Endothelial cell of umbilical vein (primary cell): ENCODE results near the gene CHERP. TPM values are rescaled to one million over a fixed set of nuclear protein-coding genes. Genes with fewer than 3 reads are reported as not detected.

Experiments used
- BruUV-seq: library from RNA; stranded (reverse); fragments of 400-500 nt; replicated peaks from 2 replicates; lab custom pipeline; 2021; lab: Mats Ljungman, UMichigan
- CTCF ChIA-PET: fragments of 300-600, 350-600 bp; sonication (Branson Sonifier 250); formaldehyde crosslinking; loops from one replicate; lab custom pipeline; 2021; ENCODE audit warnings: antibody characterized with exemption, inconsistent platforms; lab: Charles Lee
- POLR2A ChIA-PET: fragments of 300-600, 350-600 bp; sonication (Branson Sonifier 250); formaldehyde crosslinking; loops from one replicate; lab custom pipeline; 2021; ENCODE audit warnings: antibody characterized with exemption, inconsistent platforms; lab: Charles Lee
- DNase-seq: peaks from one replicate; pipeline ENCODE4 v3.0.0-alpha.2; 2011; ENCODE audit warnings: low read depth, low spot score
- FAIRE-seq: peaks from 2 replicates; lab custom pipeline; 2011; peaks lifted over from hg19 to GRCh38; lab: Jason Lieb, UNC
- H2AFZ ChIP-seq: 2 replicates; pipeline ENCODE4 v1.6.0; 2012; ENCODE audit warnings: low read depth, low read length, control low read depth, inconsistent platforms
- H3K27ac ChIP-seq: 2 replicates; pipeline ENCODE4 v1.5.1; 2011; ENCODE audit warnings: low read depth, mild to moderate bottlenecking, control low read depth, low read length, moderate library complexity; ENCODE audit not compliant: insufficient read depth
- H3K27me3 ChIP-seq, 2 experiments: 2 replicates each; pipeline versions ENCODE4 v1.6.0 to v1.6.1; 2011; ENCODE audit warnings: low read length in 2 of 2, mixed read lengths in 1 of 2; ENCODE audit not compliant: control insufficient read depth in 2 of 2, insufficient read depth in 2 of 2
- H3K36me3 ChIP-seq, 2 experiments: 2 replicates in 1 of 2; 3 replicates in 1 of 2; pipeline ENCODE4 v1.5.1; 2011; ENCODE audit warnings: low read length in 2 of 2, mild to moderate bottlenecking in 1 of 2, moderate library complexity in 1 of 2; ENCODE audit not compliant: control insufficient read depth in 2 of 2, insufficient read depth in 2 of 2; ENCODE audit errors: extremely low read depth in 1 of 2
- H3K4me1 ChIP-seq: 3 replicates; pipeline ENCODE4 v1.5.1; 2011; ENCODE audit warnings: mild to moderate bottlenecking, low read length; ENCODE audit not compliant: control insufficient read depth, insufficient read depth; ENCODE audit errors: extremely low read depth
- H3K4me2 ChIP-seq: 2 replicates; pipeline ENCODE4 v1.6.1; 2011; ENCODE audit warnings: low read length, control low read depth, mixed read lengths; ENCODE audit not compliant: insufficient read depth
- H3K4me3 ChIP-seq, 3 experiments: fragments of 200-600 bp in 1 of 3; sonication (generic), shearing (Covaris generic) in 1 of 3; replicated peaks in 1 of 3; 2 replicates each; pipeline ENCODE4 v1.5.1; 2011 to 2016; ENCODE audit warnings: control low read depth in 3 of 3, low read length in 3 of 3, mild to moderate bottlenecking in 2 of 3, inconsistent platforms in 1 of 3, low read depth in 1 of 3, moderate library complexity in 1 of 3; ENCODE audit not compliant: insufficient read depth in 1 of 3
- H3K79me2 ChIP-seq: 2 replicates; pipeline ENCODE4 v1.6.0; 2012; ENCODE audit warnings: low read length, inconsistent platforms; ENCODE audit not compliant: control insufficient read depth, insufficient read depth
- H3K9ac ChIP-seq: replicated peaks from 2 replicates; pipeline ENCODE3; 2011; ENCODE audit warnings: low read length, control low read depth; ENCODE audit not compliant: insufficient read depth; ENCODE audit errors: extremely low read depth
- H3K9me1 ChIP-seq: replicated peaks from 3 replicates; pipeline ENCODE4 v1.6.0; 2011; ENCODE audit warnings: mild to moderate bottlenecking, low read length; ENCODE audit not compliant: control insufficient read depth, insufficient read depth; ENCODE audit errors: extremely low read depth
- H3K9me3 ChIP-seq: replicated peaks from 2 replicates; pipeline ENCODE4 v1.5.1; 2012; ENCODE audit warnings: low read length, inconsistent platforms; ENCODE audit not compliant: control insufficient read depth, insufficient read depth
- H4K20me1 ChIP-seq: replicated peaks from 2 replicates; pipeline ENCODE3; 2011; ENCODE audit warnings: mild to moderate bottlenecking, low read length; ENCODE audit not compliant: control insufficient read depth, insufficient read depth; ENCODE audit errors: extremely low read depth
- EZH2 ChIP-seq: IDR thresholded peaks from 2 replicates; pipeline ENCODE4 v1.6.1; 2012; ENCODE audit warnings: borderline replicate concordance, low read depth, mild to moderate bottlenecking, moderate library complexity, low read length, inconsistent platforms; ENCODE audit not compliant: severe bottlenecking
- FOS ChIP-seq: IDR thresholded peaks from 2 replicates; pipeline ENCODE4 v1.6.1; 2011; ENCODE audit warnings: mild to moderate bottlenecking, low read length, moderate library complexity, borderline replicate concordance; ENCODE audit not compliant: insufficient read depth
- GATA2 ChIP-seq: IDR thresholded peaks from 2 replicates; pipeline ENCODE4 v1.7.0; 2011; ENCODE audit warnings: low read depth, mild to moderate bottlenecking, moderate library complexity, mixed read lengths, low read length; ENCODE audit not compliant: insufficient read length, insufficient read depth
- POLR2A ChIP-seq: IDR thresholded peaks from 2 replicates; pipeline ENCODE4 v1.6.1; 2012; ENCODE audit warnings: low read depth, mild to moderate bottlenecking, control low read depth, low read length
- dilution Hi-C: fragments of 300-500 bp; cut with MboI; formaldehyde crosslinking; loops from one replicate; pipeline ENCODE4 v1.15.0; 2019; ENCODE audit warnings: low sequenced_read_pairs; ENCODE audit not compliant: extremely low pct_ligation_motif_present
- intact Hi-C: fragments of 100-400 bp; cut with micrococcal nuclease; formaldehyde crosslinking; loops from one replicate; pipeline ENCODE4 v1.10.0; 2022
- polyA plus RNA-seq, 4 experiments: library from polyadenylated mRNA; depleted of rRNA in 3 of 4; stranded (reverse) in 3 of 4; unstranded in 1 of 4; fragments of >200 nt; gene quantifications; 2 replicates each; pipeline versions ENCODE4 v1.2.1 to v1.2.3, GENCODE V29; 2011 to 2012; ENCODE audit warnings: missing spikeins in 1 of 4
- total RNA-seq: library from RNA; stranded (reverse); gene quantifications from 2 replicates; pipeline ENCODE4 v1.2.3, GENCODE V29; 2021
- TF ChIP-seq, protein P1 (sequence below), 2 donors: IDR thresholded peaks; 1 replicate in 1 of 2; 2 replicates in 1 of 2; pipeline ENCODE4 v1.5.1; 2011; ENCODE audit warnings: low read length in 2 of 2, mild to moderate bottlenecking in 2 of 2, moderate library complexity in 2 of 2, control low read depth in 1 of 2, inconsistent platforms in 1 of 2, low read depth in 1 of 2; ENCODE audit not compliant: insufficient read depth in 1 of 2; ENCODE audit errors: extremely low read depth in 1 of 2

The CHERP gene
- total and polyA plus RNA-seq, 2 donors (not counting 3 experiments of a cell fraction or from before 2014, with no cell fraction given), result 8.9 to 53.9 TPM

DNA sequence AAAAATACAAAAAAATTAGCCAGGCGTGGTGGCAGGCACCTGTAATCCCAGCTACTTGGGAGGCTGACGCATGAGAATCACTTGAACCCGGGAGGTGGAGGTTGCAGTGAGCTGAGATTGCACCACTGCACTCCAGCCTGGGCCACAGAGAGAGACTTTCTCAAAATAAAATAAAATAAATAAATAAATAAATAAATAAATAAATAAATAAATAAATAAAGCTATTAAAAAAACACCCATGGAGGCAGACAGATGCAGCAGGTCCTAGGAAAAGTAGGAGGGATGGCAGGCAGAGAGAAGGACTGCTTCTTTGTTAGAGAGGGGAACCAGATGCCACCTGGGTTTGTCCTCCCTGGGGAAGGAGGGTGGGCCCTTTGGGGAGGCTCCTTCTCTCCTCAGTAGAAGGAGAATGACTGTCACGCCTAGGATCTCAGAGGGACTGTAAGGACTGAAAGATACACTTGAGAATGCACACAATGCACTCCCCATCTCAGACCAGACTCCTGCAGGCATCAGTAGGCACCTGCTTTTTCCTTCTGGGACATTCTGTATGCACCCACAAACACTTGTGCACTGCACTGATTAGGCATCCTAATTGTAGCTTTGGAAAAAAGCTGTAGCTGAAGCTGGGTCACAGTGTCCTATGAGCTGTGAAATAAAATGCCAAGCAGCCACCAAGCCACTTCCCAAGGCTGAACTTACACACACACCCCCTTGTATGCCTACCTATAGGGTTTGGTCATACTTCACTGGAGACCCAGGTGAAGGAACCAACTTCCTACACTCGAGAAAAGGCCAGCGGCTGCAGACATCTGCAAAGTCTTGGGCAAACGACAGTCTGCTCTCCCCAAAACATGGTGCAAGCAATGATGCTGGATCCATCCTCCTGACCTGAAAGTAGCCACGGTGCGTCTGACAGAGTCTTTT is 48.9 kb upstream of the CHERP start:
- DNase-seq (no peak), FAIRE-seq (no peak)
- CTCF ChIA-PET, result no interaction called here
- H3K4me1 ChIP-seq, result peaks cover 26% of the 10 kb centered on the region
- H4K20me1 ChIP-seq, result no peaks in the 10 kb centered on the region
- no peak overlapping the region for H2AFZ ChIP-seq
- TF ChIP-seq, protein P1, sequence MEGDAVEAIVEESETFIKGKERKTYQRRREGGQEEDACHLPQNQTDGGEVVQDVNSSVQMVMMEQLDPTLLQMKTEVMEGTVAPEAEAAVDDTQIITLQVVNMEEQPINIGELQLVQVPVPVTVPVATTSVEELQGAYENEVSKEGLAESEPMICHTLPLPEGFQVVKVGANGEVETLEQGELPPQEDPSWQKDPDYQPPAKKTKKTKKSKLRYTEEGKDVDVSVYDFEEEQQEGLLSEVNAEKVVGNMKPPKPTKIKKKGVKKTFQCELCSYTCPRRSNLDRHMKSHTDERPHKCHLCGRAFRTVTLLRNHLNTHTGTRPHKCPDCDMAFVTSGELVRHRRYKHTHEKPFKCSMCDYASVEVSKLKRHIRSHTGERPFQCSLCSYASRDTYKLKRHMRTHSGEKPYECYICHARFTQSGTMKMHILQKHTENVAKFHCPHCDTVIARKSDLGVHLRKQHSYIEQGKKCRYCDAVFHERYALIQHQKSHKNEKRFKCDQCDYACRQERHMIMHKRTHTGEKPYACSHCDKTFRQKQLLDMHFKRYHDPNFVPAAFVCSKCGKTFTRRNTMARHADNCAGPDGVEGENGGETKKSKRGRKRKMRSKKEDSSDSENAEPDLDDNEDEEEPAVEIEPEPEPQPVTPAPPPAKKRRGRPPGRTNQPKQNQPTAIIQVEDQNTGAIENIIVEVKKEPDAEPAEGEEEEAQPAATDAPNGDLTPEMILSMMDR (IDR thresholded peaks at IDR 0.05; ENCODE audit: extremely low read depth in 1 of 2, insufficient read depth in 1 of 2, low read depth in 1 of 2, low read length in 2 of 2), result no peak
- TF ChIP-seq EZH2, result no peak
- BruUV-seq, result no TSS peak
- H3K9ac ChIP-seq, result no peak overlapping the region
- POLR2A ChIA-PET, result interaction anchor here (0.6 to 0.7 kb wide), 2 partner anchors 25 to 37 kb away, joined by 3 to 4 read pairs; partner anchors contain the start of gene MED26
- no peak overlapping the region for H3K4me2 ChIP-seq
- H3K4me3 ChIP-seq, result no peak overlapping the region
- dilution Hi-C loops, result no loop called here
- H3K79me2 ChIP-seq, result peaks cover 88% of the 10 kb centered on the region
- no peaks in the 10 kb centered on the region for H3K9me3 ChIP-seq
- no peaks in the 10 kb centered on the region for H3K36me3 ChIP-seq
- no peaks in the 10 kb centered on the region for H3K9me1 ChIP-seq
- H3K27ac ChIP-seq, result no peak overlapping the region
- H3K27me3 ChIP-seq, result no peaks in the 10 kb centered on the region
- intact Hi-C loops, result no loop called here

DNA sequence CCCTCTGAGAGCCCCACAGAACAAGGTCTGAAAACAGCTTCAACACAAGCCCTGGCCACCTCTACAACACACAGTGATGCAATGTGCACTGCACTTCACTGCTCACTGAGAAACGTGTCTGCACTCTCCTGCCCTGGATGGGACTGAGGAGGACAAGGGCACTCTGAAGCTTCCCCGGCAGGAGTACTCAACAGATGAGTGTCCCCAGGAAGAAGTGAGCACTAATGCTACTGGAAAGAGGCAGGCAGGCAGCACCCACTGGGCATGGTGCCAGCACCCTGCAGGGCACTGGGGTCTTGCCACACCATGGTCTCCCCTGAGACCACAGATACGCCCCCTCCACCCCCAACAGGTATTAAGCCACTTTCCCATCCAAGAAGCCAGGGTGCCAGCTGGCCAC is 47.7 kb upstream of the CHERP start:
- FAIRE-seq (no peak), DNase-seq (no peak)
- Histone ChIP-seq H3K9me3 (no peaks in the 10 kb centered on the region), H3K9me1 (no peaks in the 10 kb centered on the region), H3K79me2 (peaks cover 88% of the 10 kb centered on the region), H4K20me1 (no peaks in the 10 kb centered on the region), H3K4me2 (no peak overlapping the region), H3K27me3 (no peaks in the 10 kb centered on the region), H3K27ac (no peak overlapping the region), H3K4me1 (peaks cover 30% of the 10 kb centered on the region), H2AFZ (no peak overlapping the region), H3K36me3 (no peaks in the 10 kb centered on the region), H3K9ac (no peak overlapping the region), H3K4me3 (no peak overlapping the region)
- dilution Hi-C loops (no loop called here), intact Hi-C loops (no loop called here)
- ChIA-PET CTCF (no interaction called here), POLR2A (interaction anchor here (0.6 kb wide), 1 partner anchor 65 kb away, joined by 3 read pairs; no protein-coding TSS in a partner anchor)
- BruUV-seq, result no TSS peak
- TF ChIP-seq GATA2 (no peak), POLR2A (no peak), FOS (no peak)
- TF ChIP-seq, protein P1 (IDR thresholded peaks at IDR 0.05; ENCODE audit: extremely low read depth in 1 of 2, insufficient read depth in 1 of 2, low read depth in 1 of 2, low read length in 2 of 2), result no peak
